NOMO-1 treated with dmso at 0.1 percent for 144 hours (cell line): ENCODE results near the gene AHDC1.
"Not testable (repeated sequence)": the region's sequence is repeated elsewhere in the genome, so short reads cannot be mapped to it uniquely, and the experiment has no call there.

ENCODE experiments used
- DNase-seq: peaks from one replicate; lab custom pipeline; 2025; ENCODE audit not compliant: unreplicated experiment; lab: John Stamatoyannopoulos, UW

Gene AHDC1

GRCh38 chr1:27634177-27634984 is 30.4 kb upstream of the AHDC1 start:
- no peak for DNase-seq

- DNase-seq, result no peak
Measured at GRCh38 chr1:27633640-27634176, 29.8 kb upstream of the AHDC1 start.

GRCh38 chr1:27633298-27633610 is 29.3 kb upstream of the AHDC1 start:
- no peak for DNase-seq

- DNase-seq, result no peak
Measured at GRCh38 chr1:27632387-27633297, 28.7 kb upstream of the AHDC1 start.

GRCh38 chr1:27630859-27631491 is 27.0 kb upstream of the AHDC1 start:
- DNase-seq, result no peak

- no peak for DNase-seq
Measured at GRCh38 chr1:27628712-27629111, 24.8 kb upstream of the AHDC1 start.

- not testable (repeated sequence) for DNase-seq
Measured at GRCh38 chr1:27627733-27628132, 23.8 kb upstream of the AHDC1 start.

- DNase-seq, result no peak
Measured at GRCh38 chr1:27627061-27627460, 23.1 kb upstream of the AHDC1 start.

- DNase-seq, result peak; percentile 91
Measured at GRCh38 chr1:27626031-27626935, 22.3 kb upstream of the AHDC1 start.

GRCh38 chr1:27624467-27625178 is 20.7 kb upstream of the AHDC1 start:
- no peak for DNase-seq

- no peak for DNase-seq
Measured at GRCh38 chr1:27623327-27624212, 19.6 kb upstream of the AHDC1 start.

GRCh38 chr1:27622828-27623227 is 18.9 kb upstream of the AHDC1 start:
- DNase-seq, result no peak

- DNase-seq, result no peak
Measured at GRCh38 chr1:27621051-27621920, 17.3 kb upstream of the AHDC1 start.

- not testable (repeated sequence) for DNase-seq
Measured at GRCh38 chr1:27619782-27620438, 16.0 kb upstream of the AHDC1 start.

- peak; percentile 42 for DNase-seq
Measured at GRCh38 chr1:27618341-27619082, 14.6 kb upstream of the AHDC1 start.

GRCh38 chr1:27617420-27617819 is 13.5 kb upstream of the AHDC1 start:
- DNase-seq, result no peak

GRCh38 chr1:27616441-27616840 is 12.5 kb upstream of the AHDC1 start:
- DNase-seq, result no peak
